K562 (cell line): ENCODE data around the gene MCM6. TPM values are rescaled to one million over a fixed set of nuclear protein-coding genes. Genes with fewer than 3 reads are reported as not detected.
A peak's percentile ranks its signal among the peaks of the same experiment; 100 is the strongest.

Experiments used
- CBX3 ChIP-seq, 2 experiments: IDR thresholded peaks; 1 replicate in 1 of 2; 2 replicates in 1 of 2; pipeline ENCODE4 v1.6.1; 2012; ENCODE audit warnings: inconsistent platforms in 2 of 2, low read length in 2 of 2, borderline replicate concordance in 1 of 2, control low read depth in 1 of 2
- polyA plus RNA-seq, 8 experiments: library from polyadenylated mRNA; depleted of rRNA in 4 of 8; stranded (reverse) in 5 of 8; unstranded in 3 of 8; fragments of >200 nt; fragmentation: Nextera tagmentation in 2 of 8; fragmentation: Illumina TruSeq in 1 of 8; extraction: Ambion mirVana in 2 of 8; extraction: Trizol in 1 of 8; gene quantifications; 2 replicates each; pipeline versions ENCODE4 v1.2.1 to v1.2.3, GENCODE V29; 2011 to 2014; ENCODE audit warnings: inconsistent platforms in 1 of 8, missing spikeins in 1 of 8
- total RNA-seq, 7 experiments: library from RNA; depleted of rRNA in 6 of 7; stranded (reverse); fragments of >200 nt in 6 of 7; fragmentation: Illumina TruSeq in 2 of 7; extraction: Trizol in 2 of 7; gene quantifications; 2 replicates each; pipeline versions ENCODE4 v1.2.1 to v1.2.3, GENCODE V29; 2011 to 2021; ENCODE audit warnings: low replicate concordance in 1 of 7
- TF ChIP-seq, protein P1 (sequence below), 3 experiments: fragments of 200-800 bp in 1 of 3; fragments of 250-450 bp in 1 of 3; fragments of 450-650 bp in 1 of 3; sonication (Bioruptor Pico) in 1 of 3; sonication (Bioruptor generic) in 1 of 3; formaldehyde crosslinking in 1 of 3; IDR thresholded peaks; 2 replicates each; pipeline versions ENCODE4 v1.6.1 to v1.8.0; 2016 to 2022; ENCODE audit warnings: mild to moderate bottlenecking in 2 of 3, missing genetic modification characterization in 2 of 3, missing compliant biosample characterization in 1 of 3, moderate library complexity in 1 of 3
- TF ChIP-seq, protein P2 (sequence below): sonication (generic); formaldehyde crosslinking; IDR thresholded peaks from 2 replicates; pipeline ENCODE4 v1.8.1; 2023; ENCODE audit warnings: mild to moderate bottlenecking, missing genetic modification reagents, moderate library complexity
- TF ChIP-seq, protein P3 (sequence below): fragments of 250-450 bp; sonication (Bioruptor Pico); IDR thresholded peaks from 2 replicates; pipeline ENCODE4 v1.9.0; 2021; ENCODE audit warnings: mild to moderate bottlenecking, inconsistent platforms

MCM6 gene
- total and polyA plus RNA-seq, 9 of the 15 experiments (the other 6 are each of a cell fraction or from before 2014, with no cell fraction given) = 42.6 to 133 (median 82.4) TPM

DNA sequence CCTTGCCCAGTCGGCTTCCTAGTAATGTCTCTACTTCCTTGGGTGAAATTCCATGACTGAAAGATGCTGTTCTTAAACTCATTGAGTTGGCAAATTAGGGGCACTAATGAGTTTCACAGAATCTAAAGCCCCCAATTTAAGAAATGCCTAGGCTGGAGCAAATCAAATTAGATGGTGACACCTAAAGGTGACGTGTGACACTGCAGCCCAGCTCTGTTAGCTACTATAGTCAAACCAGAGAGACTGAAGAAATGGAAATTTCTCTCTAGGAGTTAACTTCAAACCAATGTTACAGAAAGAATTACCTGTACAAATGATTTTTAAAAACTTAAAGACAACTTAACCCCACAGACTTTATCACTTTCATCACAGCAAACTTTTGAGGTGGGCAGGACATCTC, 76.5 kb downstream of the MCM6 start (continued):
- TF ChIP-seq, protein P1, sequence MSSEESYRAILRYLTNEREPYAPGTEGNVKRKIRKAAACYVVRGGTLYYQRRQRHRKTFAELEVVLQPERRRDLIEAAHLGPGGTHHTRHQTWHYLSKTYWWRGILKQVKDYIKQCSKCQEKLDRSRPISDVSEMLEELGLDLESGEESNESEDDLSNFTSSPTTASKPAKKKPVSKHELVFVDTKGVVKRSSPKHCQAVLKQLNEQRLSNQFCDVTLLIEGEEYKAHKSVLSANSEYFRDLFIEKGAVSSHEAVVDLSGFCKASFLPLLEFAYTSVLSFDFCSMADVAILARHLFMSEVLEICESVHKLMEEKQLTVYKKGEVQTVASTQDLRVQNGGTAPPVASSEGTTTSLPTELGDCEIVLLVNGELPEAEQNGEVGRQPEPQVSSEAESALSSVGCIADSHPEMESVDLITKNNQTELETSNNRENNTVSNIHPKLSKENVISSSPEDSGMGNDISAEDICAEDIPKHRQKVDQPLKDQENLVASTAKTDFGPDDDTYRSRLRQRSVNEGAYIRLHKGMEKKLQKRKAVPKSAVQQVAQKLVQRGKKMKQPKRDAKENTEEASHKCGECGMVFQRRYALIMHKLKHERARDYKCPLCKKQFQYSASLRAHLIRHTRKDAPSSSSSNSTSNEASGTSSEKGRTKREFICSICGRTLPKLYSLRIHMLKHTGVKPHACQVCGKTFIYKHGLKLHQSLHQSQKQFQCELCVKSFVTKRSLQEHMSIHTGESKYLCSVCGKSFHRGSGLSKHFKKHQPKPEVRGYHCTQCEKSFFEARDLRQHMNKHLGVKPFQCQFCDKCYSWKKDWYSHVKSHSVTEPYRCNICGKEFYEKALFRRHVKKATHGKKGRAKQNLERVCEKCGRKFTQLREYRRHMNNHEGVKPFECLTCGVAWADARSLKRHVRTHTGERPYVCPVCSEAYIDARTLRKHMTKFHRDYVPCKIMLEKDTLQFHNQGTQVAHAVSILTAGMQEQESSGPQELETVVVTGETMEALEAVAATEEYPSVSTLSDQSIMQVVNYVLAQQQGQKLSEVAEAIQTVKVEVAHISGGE (CRISPR knock-in tag; IDR thresholded peaks at IDR 0.05) = no peak
- peak in 1 of 2 experiments; percentile 85; a peak in 1 of 3 replicates for TF ChIP-seq CBX3 (IDR thresholded peaks at IDR 0.05; ENCODE audit: borderline replicate concordance in 1 of 2, low read length in 2 of 2)
- TF ChIP-seq, protein P2, sequence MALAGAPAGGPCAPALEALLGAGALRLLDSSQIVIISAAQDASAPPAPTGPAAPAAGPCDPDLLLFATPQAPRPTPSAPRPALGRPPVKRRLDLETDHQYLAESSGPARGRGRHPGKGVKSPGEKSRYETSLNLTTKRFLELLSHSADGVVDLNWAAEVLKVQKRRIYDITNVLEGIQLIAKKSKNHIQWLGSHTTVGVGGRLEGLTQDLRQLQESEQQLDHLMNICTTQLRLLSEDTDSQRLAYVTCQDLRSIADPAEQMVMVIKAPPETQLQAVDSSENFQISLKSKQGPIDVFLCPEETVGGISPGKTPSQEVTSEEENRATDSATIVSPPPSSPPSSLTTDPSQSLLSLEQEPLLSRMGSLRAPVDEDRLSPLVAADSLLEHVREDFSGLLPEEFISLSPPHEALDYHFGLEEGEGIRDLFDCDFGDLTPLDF (CRISPR knock-in tag) = no peak
- TF ChIP-seq, protein P3, sequence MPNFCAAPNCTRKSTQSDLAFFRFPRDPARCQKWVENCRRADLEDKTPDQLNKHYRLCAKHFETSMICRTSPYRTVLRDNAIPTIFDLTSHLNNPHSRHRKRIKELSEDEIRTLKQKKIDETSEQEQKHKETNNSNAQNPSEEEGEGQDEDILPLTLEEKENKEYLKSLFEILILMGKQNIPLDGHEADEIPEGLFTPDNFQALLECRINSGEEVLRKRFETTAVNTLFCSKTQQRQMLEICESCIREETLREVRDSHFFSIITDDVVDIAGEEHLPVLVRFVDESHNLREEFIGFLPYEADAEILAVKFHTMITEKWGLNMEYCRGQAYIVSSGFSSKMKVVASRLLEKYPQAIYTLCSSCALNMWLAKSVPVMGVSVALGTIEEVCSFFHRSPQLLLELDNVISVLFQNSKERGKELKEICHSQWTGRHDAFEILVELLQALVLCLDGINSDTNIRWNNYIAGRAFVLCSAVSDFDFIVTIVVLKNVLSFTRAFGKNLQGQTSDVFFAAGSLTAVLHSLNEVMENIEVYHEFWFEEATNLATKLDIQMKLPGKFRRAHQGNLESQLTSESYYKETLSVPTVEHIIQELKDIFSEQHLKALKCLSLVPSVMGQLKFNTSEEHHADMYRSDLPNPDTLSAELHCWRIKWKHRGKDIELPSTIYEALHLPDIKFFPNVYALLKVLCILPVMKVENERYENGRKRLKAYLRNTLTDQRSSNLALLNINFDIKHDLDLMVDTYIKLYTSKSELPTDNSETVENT (CRISPR knock-in tag) = no peak
- TF ChIP-seq, all 486 proteins: peak for 3
